ENCODE results near the gene FAM222A. TPM values are rescaled to one million over a fixed set of nuclear protein-coding genes. Genes with fewer than 3 reads are reported as not detected.

FAM222A gene
- polyA plus RNA-seq, 3 donors = 5.6 to 9.3 (median 6.1) TPM

DNA sequence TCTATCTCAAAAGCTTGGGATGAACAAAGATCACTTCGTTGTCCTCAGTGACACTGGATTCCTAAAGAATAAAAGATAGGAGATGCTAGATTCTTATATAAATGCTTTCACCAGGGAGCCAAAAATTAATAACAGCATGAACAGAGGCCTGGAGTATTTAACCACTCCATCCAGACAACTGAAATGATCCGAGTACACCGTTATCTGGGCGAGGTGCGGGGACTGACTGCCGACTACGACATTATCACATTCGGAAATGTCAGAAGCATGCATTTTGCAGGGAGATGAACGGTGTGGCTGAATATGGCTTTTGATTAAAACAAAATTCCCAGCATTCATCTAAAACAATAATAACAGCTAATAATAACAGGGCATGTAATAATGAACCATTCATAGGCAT lies 63.0 kb downstream of the FAM222A start:
- DNase-seq (ENCODE audit: extremely low read depth in 1 of 11, low read depth in 9 of 11, low spot score in 4 of 11) = no peak

DNA sequence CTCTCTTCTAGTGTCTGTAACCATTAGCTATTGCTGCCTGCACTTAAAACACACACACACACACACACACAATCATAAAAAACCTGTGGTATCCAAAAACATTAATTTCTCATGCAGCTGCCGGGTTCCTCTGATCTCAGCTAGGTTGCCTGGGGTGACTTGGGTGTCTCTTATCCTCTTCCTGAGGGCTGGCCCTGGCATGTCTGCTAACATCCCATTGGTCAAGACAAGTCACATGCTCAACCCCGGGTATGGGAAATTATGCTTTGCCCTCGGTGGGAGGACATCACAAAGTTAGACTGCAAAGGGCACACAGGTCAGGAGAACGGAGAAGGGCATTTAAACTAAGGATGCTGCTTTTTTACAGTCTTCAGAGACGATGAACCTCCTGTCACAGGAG lies 63.9 kb downstream of the FAM222A start:
- DNase-seq (ENCODE audit: extremely low read depth in 1 of 11, low read depth in 9 of 11, low spot score in 4 of 11) = no peak

DNA sequence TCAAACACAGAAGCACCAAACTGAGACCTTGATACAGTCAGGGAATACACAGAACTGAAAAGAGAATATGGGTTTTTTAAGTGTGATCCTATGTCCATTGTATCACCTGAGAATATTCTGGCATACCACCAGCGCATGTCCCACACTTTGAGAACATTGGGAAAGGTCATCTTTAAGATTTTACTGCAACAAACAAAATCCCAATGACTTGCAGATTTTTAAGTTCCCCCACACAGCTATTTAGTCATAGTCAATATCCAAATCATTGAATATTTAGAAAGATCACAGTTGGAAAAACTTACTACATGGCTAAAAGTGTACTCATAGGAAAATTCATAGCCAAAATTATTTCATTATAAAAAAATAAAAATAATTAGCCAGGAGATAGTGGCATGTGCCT lies 65.1 kb downstream of the FAM222A start:
- no peak for DNase-seq (ENCODE audit: extremely low read depth in 1 of 11, low read depth in 9 of 11, low spot score in 4 of 11)

DNA sequence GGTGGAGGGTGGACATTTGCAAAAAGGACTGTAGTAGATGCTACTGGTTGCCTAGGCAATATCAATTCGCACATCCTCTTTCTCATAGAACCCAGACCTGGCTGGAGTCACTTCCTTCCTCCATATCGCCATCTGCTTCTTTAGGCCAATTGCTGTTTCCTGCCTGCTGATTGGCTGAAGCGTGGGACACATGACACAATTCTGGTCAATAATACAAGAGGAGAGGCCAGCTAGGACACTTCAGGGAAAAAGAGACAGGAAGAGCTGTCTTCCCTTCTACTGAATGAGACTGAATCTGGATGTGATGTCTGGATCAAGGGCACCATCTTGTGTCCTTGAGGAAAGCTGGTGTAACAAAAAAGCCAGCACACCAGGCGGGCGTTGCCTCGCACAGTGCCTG lies 65.8 kb downstream of the FAM222A start:
- no peak for DNase-seq (ENCODE audit: extremely low read depth in 1 of 11, low read depth in 9 of 11, low spot score in 4 of 11)

DNA sequence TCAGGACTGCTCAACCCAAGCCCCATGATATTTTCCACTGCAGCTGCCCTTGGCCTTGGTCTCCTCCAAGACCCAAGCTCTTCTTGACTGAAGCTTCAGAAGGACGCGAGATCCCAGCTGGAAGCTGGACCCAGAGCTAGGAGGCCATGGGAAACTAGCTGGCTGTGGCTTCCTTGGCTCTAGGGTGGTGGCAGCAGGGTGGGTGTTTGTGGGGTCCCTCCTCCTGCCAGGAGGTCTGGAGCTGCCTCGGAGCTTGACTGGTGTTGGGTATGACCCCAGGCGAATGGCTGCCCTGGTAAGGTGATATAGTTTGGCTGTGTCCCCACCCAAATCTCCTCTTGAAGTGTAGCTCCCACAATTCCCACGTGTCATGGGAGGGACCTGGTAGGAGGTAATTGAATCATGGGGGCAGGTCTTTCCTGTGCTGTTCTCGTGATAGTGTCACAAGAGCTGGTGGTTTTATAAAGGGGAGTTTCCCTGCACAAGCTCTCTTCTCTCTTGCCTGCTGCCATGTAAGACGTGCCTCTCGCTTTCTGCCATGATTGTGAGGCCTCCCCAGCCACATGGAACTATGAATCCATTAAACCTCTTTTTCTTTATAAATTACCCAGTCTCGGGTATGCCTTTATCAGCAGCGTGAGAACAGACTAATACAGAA lies 68.2 kb downstream of the FAM222A start:
- DNase-seq (ENCODE audit: extremely low read depth in 1 of 11, low read depth in 9 of 11, low spot score in 4 of 11) = no peak

DNA sequence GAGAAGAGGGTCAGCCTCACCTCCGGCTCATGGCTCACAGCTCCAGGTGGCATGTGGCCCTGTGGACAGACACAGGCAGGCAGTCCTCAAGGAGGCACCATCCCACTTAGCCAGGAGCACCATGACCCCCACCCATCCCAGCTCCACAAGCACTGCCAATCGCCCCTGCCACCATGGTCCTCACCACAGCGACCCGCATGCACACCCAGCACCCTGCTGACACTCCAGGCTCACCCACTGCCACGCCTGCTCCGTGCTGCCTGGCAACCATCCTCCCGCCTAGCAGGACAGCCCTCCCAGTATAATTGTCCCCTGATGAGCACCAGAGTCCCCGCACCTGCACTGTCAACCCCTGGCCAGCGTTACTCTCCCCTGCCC lies 68.7 kb downstream of the FAM222A start:
- DNase-seq (ENCODE audit: extremely low read depth in 1 of 11, low read depth in 9 of 11, low spot score in 4 of 11) = no peak

DNA sequence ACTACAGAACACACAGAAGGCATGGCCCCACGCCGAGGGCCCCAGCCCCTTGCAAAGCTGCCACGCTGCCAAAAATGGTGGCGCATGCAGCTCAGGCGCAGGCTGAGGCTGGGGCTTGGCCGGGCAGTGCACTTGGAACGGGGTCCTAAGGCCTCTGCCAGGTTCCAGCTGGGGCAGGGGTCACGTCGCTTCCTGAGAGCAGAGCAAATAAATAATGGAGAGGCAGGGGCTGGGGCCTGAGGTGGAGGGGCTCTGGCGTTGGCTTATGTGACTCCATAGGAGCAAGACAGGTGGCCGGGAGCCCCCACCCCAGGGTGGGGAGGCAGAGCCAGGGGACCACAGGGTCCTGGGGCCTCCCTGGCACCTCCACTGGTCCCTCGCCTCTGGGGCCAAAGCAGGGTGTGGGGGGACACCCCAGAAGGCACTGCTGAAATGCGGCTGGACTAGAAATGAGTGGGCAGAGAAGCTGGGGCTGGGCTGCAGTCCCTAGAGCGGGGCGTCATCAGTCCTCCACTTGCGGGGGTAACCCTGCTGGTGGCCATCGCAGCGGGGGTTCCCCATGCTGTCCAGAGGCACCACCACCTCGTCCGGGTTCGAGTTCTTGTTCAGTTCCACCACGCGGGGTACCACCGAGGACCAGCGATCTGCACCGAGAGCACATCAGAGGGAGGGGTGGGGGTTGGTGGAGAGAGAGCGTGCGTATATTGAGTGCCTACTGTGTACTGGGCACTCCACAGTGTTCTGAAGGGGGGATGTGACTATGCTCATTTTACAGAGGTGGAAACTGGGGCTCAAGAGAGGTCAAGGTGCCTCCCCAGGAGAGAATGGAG lies 69.7 kb downstream of the FAM222A start:
- no peak for DNase-seq (ENCODE audit: extremely low read depth in 1 of 11, low read depth in 9 of 11, low spot score in 4 of 11)

DNA sequence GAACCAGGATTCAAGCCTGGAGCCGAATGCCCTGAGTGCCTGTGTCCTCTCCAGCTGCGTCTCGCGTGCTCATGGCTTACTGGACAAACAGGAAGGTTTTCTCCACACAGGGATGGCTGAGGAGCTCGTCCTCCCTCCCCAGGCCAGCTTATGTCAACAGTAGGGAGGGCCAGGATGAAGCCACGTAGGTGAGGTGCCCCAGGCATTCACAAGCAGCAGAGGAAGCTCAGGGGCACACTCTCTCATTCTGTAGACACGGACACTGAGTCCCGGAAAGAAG lies 70.3 kb downstream of the FAM222A start:
- DNase-seq (ENCODE audit: extremely low read depth in 1 of 11, low read depth in 9 of 11, low spot score in 4 of 11) = no peak

DNA sequence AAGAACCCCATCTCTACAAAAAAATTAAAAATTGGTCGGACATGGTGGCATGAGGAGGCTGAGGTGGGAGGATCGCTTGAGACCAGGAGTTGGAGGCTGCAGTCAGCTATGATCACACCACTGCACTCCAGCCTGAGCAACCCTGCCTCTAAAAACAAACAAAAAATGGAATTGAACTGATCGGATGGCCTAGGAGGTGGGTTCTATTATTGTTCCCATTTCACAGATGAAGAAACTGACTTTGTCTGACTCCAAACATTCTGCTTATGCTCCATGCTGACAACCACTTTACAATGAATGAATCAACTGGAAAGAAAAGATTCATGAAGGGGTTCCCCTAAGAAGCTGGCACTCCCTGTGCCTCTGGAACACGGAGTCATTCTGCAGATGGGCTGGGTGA lies 72.2 kb downstream of the FAM222A start:
- DNase-seq (ENCODE audit: extremely low read depth in 1 of 11, low read depth in 9 of 11, low spot score in 4 of 11) = no peak

DNA sequence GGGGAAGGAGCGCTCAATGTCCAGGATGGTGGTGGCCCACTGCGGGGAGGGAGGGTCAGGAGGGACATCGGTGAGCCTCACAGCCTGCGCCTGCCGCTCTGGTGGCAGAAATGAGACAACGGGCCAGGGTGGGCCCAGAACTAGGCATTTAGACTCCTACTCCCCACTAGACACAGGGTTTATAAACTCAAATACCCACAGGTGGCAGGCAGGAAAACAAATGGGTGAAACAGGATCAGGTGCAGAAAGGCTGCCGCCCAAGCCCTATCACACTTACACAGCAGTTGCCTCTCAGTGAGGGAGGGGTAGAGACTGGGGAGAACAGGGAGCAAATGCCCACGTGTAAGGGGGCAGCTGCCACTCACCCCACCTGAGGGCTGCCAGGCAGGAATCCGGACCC lies 73.2 kb downstream of the FAM222A start:
- no peak for DNase-seq (ENCODE audit: extremely low read depth in 1 of 11, low read depth in 9 of 11, low spot score in 4 of 11)

DNA sequence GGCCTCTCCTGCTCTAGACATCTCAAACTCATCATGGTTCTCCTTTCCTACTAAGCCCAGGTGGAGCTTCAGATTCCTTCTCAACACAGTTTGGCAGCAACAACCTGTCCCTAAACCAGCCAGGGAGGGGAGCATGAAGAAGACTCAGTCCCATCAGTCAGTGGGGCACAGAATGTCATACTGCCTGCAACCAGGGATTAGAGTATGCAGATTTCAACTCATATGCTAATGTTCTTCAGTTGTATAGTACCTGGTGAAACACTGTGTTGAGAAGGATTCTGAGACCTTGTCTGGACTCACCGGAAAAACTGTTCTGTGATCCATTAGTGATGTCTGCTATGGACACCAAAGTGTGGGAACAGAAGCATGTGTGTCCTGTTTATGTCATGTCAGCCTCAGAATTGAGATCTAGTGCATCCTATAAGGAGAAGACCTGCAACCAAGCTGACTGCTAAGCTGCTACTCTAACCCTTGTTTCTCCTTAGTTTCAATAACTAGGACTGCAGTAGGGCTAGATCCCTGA lies 76.0 kb downstream of the FAM222A start:
- DNase-seq (ENCODE audit: extremely low read depth in 1 of 11, low read depth in 9 of 11, low spot score in 4 of 11) = no peak

DNA sequence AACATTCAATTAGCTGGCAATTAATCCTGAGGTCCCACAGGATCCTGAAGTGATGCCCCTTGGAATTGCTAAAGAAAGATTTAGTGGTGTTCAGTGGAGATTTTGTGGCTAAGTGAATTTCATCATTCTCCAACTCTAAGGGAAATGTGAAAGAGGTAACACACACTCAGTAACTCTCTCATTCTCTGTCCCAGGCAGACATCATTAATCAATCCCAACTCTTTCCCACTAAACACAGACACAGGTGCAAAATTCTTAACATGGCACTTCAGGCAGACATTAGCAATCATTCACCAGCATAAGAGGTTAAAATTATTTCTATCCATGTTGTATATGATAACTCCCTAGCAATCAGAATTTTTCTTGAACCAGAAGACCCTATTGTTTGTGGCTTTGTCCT lies 79.4 kb downstream of the FAM222A start:
- DNase-seq (ENCODE audit: extremely low read depth in 1 of 11, low read depth in 9 of 11, low spot score in 4 of 11) = no peak

DNA sequence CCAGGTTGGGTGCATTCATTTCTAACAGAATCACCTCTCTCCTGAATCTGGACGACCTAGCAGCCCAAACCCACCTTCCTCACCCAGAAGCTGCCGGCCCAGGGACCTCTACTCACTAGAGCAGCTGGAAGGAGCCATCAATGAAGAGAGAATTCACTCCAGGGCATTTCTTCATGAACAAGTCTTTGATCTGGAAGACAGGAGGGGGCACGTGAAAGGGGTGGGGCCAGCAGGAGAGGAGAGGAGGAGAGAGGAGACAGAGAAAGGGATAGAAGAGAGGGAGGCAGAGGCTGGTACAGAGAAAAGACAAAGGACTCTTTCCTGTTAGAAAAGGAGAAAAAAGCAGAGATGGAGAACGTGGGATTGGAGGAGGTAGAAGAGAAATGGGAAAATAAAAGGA lies 79.8 kb downstream of the FAM222A start:
- no peak for DNase-seq (ENCODE audit: extremely low read depth in 1 of 11, low read depth in 9 of 11, low spot score in 4 of 11)

DNA sequence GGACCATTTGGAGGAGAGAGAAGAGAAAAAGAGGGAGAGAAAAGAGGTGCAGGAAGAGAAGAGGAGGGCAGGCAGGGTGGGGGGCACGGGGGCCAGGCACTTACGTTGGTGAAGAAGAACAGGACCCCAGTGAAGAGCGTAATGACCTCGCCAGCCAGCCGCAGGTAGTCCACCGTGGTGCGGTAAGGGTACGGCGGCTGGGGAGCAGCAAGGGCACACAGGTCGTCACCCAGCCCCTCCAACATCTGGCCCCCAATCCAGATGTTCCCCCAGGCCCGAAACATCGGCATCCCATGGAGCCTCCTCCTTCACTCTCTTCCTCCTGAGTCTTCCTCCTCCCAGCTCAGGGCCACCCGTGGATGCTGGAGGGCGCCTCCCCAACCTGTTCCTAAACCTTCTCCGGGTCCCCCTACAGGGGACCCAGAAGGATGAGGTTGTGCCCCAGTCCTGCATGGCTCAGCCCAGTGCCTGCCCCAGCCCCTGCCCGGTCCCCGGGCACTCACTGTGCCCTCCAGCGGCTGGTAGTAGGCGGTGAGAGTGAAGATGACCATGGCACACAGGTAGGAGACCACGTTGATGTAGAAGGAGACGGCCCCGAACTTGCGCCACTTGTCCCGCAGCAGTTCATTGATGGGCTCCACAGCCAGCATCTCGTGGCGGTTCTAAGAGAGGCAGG lies 80.3 kb downstream of the FAM222A start:
- no peak for DNase-seq (ENCODE audit: extremely low read depth in 1 of 11, low read depth in 9 of 11, low spot score in 4 of 11)

DNA sequence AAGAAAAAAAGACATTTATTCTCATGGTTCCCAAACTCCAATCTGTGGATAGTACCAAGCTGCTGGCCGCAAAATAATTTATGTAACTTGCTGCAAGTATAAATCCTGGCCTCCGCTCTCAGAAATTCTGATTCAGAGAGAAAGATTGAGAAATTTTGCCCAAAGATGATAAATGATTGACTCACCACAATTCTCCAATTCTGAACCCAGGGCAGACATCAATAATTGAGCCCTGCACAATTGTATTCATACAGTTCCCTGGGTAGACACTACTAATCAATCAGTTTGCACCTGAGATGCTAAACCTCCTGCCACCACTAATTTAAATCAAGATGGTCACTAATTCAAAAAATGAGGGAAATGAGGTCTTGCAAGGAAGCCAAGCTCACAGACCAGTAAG lies 81.4 kb downstream of the FAM222A start:
- DNase-seq (ENCODE audit: extremely low read depth in 1 of 11, low read depth in 9 of 11, low spot score in 4 of 11) = no peak

DNA sequence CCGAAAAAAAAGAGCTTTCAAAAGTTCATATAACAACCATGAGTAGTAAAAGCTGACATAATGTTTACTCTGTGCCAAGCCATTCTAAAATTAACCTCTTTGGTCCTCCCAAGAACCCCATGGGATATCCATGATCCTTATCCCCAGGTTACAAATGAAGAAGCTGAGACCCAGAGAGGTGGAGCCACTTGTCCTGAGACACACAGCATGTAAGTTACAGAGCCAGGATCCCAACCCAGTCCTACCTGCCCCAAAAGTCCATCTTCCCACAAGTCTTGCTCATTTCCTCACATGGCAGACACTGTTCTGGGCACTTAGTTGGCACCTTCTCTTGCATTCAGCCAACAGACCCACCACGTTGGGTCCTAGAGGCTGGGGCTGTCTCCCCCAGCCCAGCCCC lies 82.4 kb downstream of the FAM222A start:
- DNase-seq (ENCODE audit: extremely low read depth in 1 of 11, low read depth in 9 of 11, low spot score in 4 of 11) = no peak

DNA sequence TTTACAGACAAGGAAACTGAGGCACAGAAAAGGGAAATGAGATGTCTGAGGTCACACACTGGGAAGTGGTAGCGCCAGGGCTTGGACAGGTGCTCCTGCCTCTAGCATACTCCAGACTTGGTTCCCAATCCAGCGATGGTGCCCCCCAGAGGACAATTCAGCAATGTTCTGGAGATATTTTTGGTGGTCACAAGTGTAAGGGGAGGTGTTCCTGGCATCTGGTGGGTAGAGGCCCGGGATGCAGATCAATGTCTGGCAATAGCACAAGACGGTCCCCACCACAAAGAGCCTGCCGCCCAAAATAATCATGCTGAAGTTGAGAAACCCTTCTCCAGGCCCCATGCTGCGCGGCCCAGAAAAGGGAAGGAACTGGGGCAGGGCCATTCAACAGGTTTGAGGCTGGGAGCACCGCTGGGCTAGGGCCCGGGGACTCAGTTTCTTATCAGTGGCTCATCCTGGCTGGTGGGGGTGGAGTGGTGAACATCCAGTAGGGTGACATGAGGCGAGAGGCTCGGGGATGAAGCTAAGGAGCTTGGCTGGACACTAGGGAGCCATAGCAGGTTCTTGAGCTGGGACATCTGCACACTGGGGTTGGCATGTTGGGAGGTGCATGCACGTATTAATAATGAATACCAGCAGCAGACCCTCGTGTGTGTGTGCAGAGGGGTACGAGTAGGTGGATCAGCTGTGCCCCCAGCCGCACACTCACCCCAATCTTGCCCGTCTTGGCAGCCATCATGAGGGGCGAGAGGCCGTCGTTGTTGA lies 84.5 kb downstream of the FAM222A start:
- no peak for DNase-seq (ENCODE audit: extremely low read depth in 1 of 11, low read depth in 9 of 11, low spot score in 4 of 11)

DNA sequence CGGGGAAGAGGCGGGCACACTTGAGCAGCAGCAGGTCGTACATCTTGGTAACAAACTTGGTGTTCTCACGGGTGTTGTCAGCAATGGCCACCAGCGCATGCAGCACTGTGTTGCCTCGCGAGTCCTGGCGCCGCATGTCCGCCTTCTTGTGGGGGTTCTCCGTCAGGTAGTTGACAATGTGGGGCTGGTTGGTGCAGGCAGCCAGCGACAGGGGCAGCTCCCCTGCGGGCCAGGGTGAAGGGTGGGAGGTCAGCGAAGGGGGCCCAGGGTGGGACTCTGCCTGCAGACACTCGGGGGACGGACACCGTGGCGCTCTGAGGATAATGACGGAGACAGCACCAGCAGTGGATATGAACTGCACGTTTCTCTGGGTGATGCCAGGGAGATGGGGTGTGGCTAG lies 85.1 kb downstream of the FAM222A start:
- no peak for DNase-seq (ENCODE audit: extremely low read depth in 1 of 11, low read depth in 9 of 11, low spot score in 4 of 11)

DNA sequence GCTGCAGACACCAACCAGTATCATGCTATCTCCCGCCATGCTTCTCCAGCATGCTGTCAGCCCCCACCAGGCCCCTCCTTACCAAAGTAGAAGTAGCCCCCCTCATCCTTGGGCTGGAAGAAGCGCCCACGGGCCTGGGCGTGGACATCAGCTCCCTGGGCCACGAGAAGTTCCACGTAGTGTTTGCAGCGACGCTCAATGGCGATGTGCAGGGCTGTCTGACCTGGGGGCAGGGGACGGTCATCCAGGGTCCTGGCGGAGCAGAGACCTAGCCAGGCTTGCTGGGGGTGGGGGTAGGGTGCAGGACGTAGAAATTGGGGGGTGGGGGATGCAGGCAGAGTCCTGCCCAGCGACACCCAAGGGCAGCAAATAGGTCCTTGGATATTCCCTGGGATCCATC lies 86.9 kb downstream of the FAM222A start:
- no peak for DNase-seq (ENCODE audit: extremely low read depth in 1 of 11, low read depth in 9 of 11, low spot score in 4 of 11)

DNA sequence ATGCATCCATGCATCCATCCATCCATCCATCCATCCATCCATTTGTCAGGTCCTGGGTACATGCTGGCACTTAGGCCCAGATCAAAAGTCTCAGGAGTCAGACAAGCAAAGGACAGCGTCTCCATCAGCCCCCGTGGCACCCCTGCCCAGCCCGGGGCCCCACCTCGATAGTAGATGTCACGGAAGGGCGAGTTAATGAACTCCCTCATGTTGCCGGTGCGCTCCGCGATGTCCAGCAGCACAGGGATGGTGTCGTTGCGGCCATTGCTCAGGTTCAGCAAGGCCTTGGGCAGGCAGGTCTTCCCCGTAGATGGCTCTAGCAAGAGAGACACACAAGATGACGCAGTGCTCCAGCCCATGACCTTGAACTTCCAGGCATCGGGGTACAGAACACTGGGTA lies 89.2 kb downstream of the FAM222A start:
- no peak for DNase-seq (ENCODE audit: extremely low read depth in 1 of 11, low read depth in 9 of 11, low spot score in 4 of 11)
